Measurements from ENCODE around the gene VASP.

Gene VASP

GRCh38 chr19:45497791-45498190, 9.5 kb upstream of the VASP start:
- TF ChIP-seq, protein P1, sequence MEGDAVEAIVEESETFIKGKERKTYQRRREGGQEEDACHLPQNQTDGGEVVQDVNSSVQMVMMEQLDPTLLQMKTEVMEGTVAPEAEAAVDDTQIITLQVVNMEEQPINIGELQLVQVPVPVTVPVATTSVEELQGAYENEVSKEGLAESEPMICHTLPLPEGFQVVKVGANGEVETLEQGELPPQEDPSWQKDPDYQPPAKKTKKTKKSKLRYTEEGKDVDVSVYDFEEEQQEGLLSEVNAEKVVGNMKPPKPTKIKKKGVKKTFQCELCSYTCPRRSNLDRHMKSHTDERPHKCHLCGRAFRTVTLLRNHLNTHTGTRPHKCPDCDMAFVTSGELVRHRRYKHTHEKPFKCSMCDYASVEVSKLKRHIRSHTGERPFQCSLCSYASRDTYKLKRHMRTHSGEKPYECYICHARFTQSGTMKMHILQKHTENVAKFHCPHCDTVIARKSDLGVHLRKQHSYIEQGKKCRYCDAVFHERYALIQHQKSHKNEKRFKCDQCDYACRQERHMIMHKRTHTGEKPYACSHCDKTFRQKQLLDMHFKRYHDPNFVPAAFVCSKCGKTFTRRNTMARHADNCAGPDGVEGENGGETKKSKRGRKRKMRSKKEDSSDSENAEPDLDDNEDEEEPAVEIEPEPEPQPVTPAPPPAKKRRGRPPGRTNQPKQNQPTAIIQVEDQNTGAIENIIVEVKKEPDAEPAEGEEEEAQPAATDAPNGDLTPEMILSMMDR (IDR thresholded peaks at IDR 0.05; ENCODE audit: low read depth, low read length) = no peak
- no peak for TF ChIP-seq MAX (IDR thresholded peaks at IDR 0.05; ENCODE audit: low read depth, low read length)
- TF ChIP-seq MYC (IDR thresholded peaks at IDR 0.05; ENCODE audit: low read depth, low read length) = no peak
- no peak for TF ChIP-seq POLR2A (IDR thresholded peaks at IDR 0.05; ENCODE audit: extremely low read depth, insufficient read length)
- no peak for DNase-seq (ENCODE audit: low read depth)
- H3K4me3 ChIP-seq (ENCODE audit: low read depth, low read length) = no peak overlapping the region

DNA sequence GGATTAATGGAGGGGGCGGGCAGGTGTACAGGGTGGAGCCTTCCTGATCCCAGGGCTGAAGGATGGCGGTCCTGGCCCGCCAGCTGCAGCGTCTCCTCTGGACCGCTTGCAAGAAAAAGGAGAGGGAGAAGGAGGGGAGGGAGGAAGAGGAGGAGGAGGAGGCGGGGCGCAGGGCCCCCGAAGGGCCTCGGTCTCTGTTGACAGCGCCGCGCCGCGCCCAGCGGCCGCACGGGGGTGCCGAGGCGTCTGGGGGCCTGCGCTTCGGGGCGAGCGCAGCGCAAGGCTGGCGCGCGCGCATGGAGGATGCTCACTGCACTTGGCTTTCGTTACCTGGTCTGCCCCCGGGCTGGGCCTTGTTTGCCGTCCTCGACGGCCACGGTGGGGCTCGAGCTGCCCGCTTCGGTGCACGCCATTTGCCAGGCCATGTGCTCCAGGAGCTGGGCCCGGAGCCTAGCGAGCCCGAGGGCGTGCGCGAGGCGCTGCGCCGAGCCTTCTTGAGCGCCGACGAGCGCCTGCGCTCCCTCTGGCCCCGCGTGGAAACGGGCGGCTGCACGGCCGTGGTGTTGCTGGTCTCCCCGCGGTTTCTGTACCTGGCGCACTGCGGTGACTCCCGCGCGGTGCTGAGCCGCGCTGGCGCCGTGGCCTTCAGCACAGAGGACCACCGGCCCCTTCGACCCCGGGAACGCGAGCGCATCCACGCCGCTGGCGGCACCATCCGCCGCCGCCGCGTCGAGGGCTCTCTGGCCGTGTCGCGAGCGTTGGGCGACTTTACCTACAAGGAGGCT, 8.7 kb upstream of the VASP start, which contains the start of gene PPM1N:
Gene PPM1N (plus strand): TSS at position 33 of the 785 bp plus-strand sequence. CDS start 30 bp downstream, at position 63.
- DNase-seq (ENCODE audit: low read depth) = peak; percentile 27
- no peak for TF ChIP-seq MYC (IDR thresholded peaks at IDR 0.05; ENCODE audit: low read depth, low read length)
- no peak for TF ChIP-seq POLR2A (IDR thresholded peaks at IDR 0.05; ENCODE audit: extremely low read depth, insufficient read length)
- TF ChIP-seq, protein P1 (IDR thresholded peaks at IDR 0.05; ENCODE audit: low read depth, low read length) = no peak
- TF ChIP-seq MAX (IDR thresholded peaks at IDR 0.05; ENCODE audit: low read depth, low read length) = no peak
- H3K4me3 ChIP-seq (ENCODE audit: low read depth, low read length) = no peak within 1 kb of the TSS

GRCh38 chr19:45499196-45500180, 7.8 kb upstream of the VASP start:
- DNase-seq (ENCODE audit: low read depth) = peak; percentile 28
- TF ChIP-seq, protein P1 (IDR thresholded peaks at IDR 0.05; ENCODE audit: low read depth, low read length) = no peak
- TF ChIP-seq MAX (IDR thresholded peaks at IDR 0.05; ENCODE audit: low read depth, low read length) (no peak), POLR2A (IDR thresholded peaks at IDR 0.05; ENCODE audit: extremely low read depth, insufficient read length) (no peak), MYC (IDR thresholded peaks at IDR 0.05; ENCODE audit: low read depth, low read length) (no peak)
- H3K4me3 ChIP-seq (ENCODE audit: low read depth, low read length) = no peak overlapping the region

GRCh38 chr19:45500918-45501729, 6.2 kb upstream of the VASP start:
- TF ChIP-seq, protein P1 (IDR thresholded peaks at IDR 0.05; ENCODE audit: low read depth, low read length) = no peak
- TF ChIP-seq MYC (IDR thresholded peaks at IDR 0.05; ENCODE audit: low read depth, low read length) (no peak), MAX (IDR thresholded peaks at IDR 0.05; ENCODE audit: low read depth, low read length) (no peak), POLR2A (IDR thresholded peaks at IDR 0.05; ENCODE audit: extremely low read depth, insufficient read length) (no peak)
- no peak for DNase-seq (ENCODE audit: low read depth)
- no peak overlapping the region for H3K4me3 ChIP-seq (ENCODE audit: low read depth, low read length)

DNA sequence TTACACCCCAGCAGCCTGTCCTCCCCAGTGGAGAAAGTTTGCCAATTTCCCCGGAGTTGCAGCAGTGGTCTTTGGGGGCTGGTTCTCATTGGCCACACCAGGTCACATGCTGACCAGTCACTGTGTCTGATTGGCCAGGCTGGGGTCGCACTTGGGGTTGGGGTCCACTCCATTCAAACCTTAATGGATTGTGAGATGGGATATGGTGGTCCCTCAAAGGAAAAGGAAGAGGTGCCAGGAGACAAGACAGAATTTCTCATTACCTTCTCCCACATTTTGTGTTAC, 5.6 kb upstream of the VASP start:
- no peak for DNase-seq (ENCODE audit: low read depth)
- TF ChIP-seq MYC (IDR thresholded peaks at IDR 0.05; ENCODE audit: low read depth, low read length) (no peak), MAX (IDR thresholded peaks at IDR 0.05; ENCODE audit: low read depth, low read length) (no peak), POLR2A (IDR thresholded peaks at IDR 0.05; ENCODE audit: extremely low read depth, insufficient read length) (no peak)
- TF ChIP-seq, protein P1 (IDR thresholded peaks at IDR 0.05; ENCODE audit: low read depth, low read length) = no peak
- no peak overlapping the region for H3K4me3 ChIP-seq (ENCODE audit: low read depth, low read length)
